Subcutaneous abdominal adipose tissue (tissue), 5 donors: Measurements from ENCODE around the gene TMEM213.

Experiments used
- H3K27ac ChIP-seq: one replicate; pipeline ENCODE4 v1.7.0; 2013; ENCODE audit warnings: low read depth, mild to moderate bottlenecking, inconsistent platforms, low read length, moderate library complexity
- H3K27me3 ChIP-seq, 5 donors: one replicate each; pipeline ENCODE4 v1.7.0; 2013; ENCODE audit warnings: low read length in 5 of 5, inconsistent platforms in 1 of 5; ENCODE audit not compliant: control insufficient read depth in 5 of 5, insufficient read depth in 4 of 5
- H3K36me3 ChIP-seq, 5 donors: one replicate each; pipeline ENCODE4 v1.7.0; 2013; ENCODE audit warnings: low read length in 5 of 5; ENCODE audit not compliant: control insufficient read depth in 5 of 5, insufficient read depth in 5 of 5
- H3K4me1 ChIP-seq, 5 donors: one replicate each; pipeline ENCODE4 v1.7.0; 2013; ENCODE audit warnings: low read length in 5 of 5, mild to moderate bottlenecking in 3 of 5, moderate library complexity in 1 of 5; ENCODE audit not compliant: control insufficient read depth in 5 of 5, insufficient read depth in 5 of 5
- H3K4me3 ChIP-seq, 5 donors: one replicate each; pipeline ENCODE4 v1.7.0; 2013; ENCODE audit warnings: low read length in 5 of 5, low read depth in 1 of 5
- H3K9ac ChIP-seq, 5 donors: one replicate each; pipeline ENCODE4 v1.7.0; 2013; ENCODE audit warnings: low read length in 5 of 5, mild to moderate bottlenecking in 4 of 5, moderate library complexity in 3 of 5
- H3K9me3 ChIP-seq, 5 donors: one replicate each; pipeline ENCODE4 v1.7.0; 2013; ENCODE audit warnings: low read length in 5 of 5; ENCODE audit not compliant: control insufficient read depth in 5 of 5
- donor health status: healthy.
- donor health status: healthy.
- donor health status: healthy.
- donor health status: healthy.
- donor health status: healthy.

Gene TMEM213

GRCh38 chr7:138813945-138814344 is 16.2 kb downstream of the TMEM213 start:
- no peaks in the 10 kb centered on the region for H3K27me3 ChIP-seq
- no peak overlapping the region for H3K9ac ChIP-seq
- no peak overlapping the region for H3K4me3 ChIP-seq
- no peaks in the 10 kb centered on the region for H3K4me1 ChIP-seq
- no peaks in the 10 kb centered on the region for H3K36me3 ChIP-seq
- H3K9me3 ChIP-seq, result peaks cover 0 to 2% (median 0%) of the 10 kb centered on the region in 5 donors
- H3K27ac ChIP-seq, result no peak overlapping the region

- peaks cover 0 to 2% (median 0%) of the 10 kb centered on the region in 5 donors for H3K9me3 ChIP-seq
- no peaks in the 10 kb centered on the region for H3K27me3 ChIP-seq
- H3K9ac ChIP-seq, result no peak overlapping the region
- no peak overlapping the region for H3K4me3 ChIP-seq
- no peaks in the 10 kb centered on the region for H3K4me1 ChIP-seq
- no peak overlapping the region for H3K27ac ChIP-seq
- H3K36me3 ChIP-seq, result no peaks in the 10 kb centered on the region
These were observed 17.1 kb downstream of the TMEM213 start for GRCh38 chr7:138814816-138815332.

GRCh38 chr7:138816650-138817049 is 18.9 kb downstream of the TMEM213 start:
- no peak overlapping the region for H3K4me3 ChIP-seq
- no peaks in the 10 kb centered on the region for H3K27me3 ChIP-seq
- peaks cover 0 to 2% (median 0%) of the 10 kb centered on the region in 5 donors for H3K9me3 ChIP-seq
- H3K4me1 ChIP-seq, result no peaks in the 10 kb centered on the region
- H3K27ac ChIP-seq, result no peak overlapping the region
- H3K9ac ChIP-seq, result no peak overlapping the region
- no peaks in the 10 kb centered on the region for H3K36me3 ChIP-seq

GRCh38 chr7:138819625-138820024 is 21.8 kb downstream of the TMEM213 start:
- Histone ChIP-seq H3K9me3 (peaks cover 0 to 2% (median 0%) of the 10 kb centered on the region in 5 donors), H3K27me3 (no peaks in the 10 kb centered on the region), H3K36me3 (no peaks in the 10 kb centered on the region), H3K4me1 (no peaks in the 10 kb centered on the region), H3K27ac (no peak overlapping the region), H3K9ac (no peak overlapping the region), H3K4me3 (no peak overlapping the region)

GRCh38 chr7:138821912-138822311 is 24.1 kb downstream of the TMEM213 start:
- peaks cover 0 to 2% (median 0%) of the 10 kb centered on the region in 5 donors for H3K9me3 ChIP-seq
- no peak overlapping the region for H3K4me3 ChIP-seq
- no peaks in the 10 kb centered on the region for H3K36me3 ChIP-seq
- H3K27me3 ChIP-seq, result no peaks in the 10 kb centered on the region
- H3K27ac ChIP-seq, result no peak overlapping the region
- no peak overlapping the region for H3K9ac ChIP-seq
- no peaks in the 10 kb centered on the region for H3K4me1 ChIP-seq

GRCh38 chr7:138822867-138823535 is 25.2 kb downstream of the TMEM213 start:
- Histone ChIP-seq H3K36me3 (no peaks in the 10 kb centered on the region), H3K4me1 (no peaks in the 10 kb centered on the region), H3K4me3 (no peak overlapping the region), H3K9me3 (peaks cover 0 to 2% (median 0%) of the 10 kb centered on the region in 5 donors), H3K27ac (no peak overlapping the region), H3K27me3 (no peaks in the 10 kb centered on the region), H3K9ac (no peak overlapping the region)

- Histone ChIP-seq H3K9ac (no peak overlapping the region), H3K27me3 (no peaks in the 10 kb centered on the region), H3K4me1 (no peaks in the 10 kb centered on the region), H3K4me3 (no peak overlapping the region), H3K36me3 (no peaks in the 10 kb centered on the region), H3K9me3 (no peaks in the 10 kb centered on the region), H3K27ac (no peak overlapping the region)
These were observed 27.4 kb downstream of the TMEM213 start for GRCh38 chr7:138825049-138825721.

GRCh38 chr7:138828302-138828701 is 30.5 kb downstream of the TMEM213 start:
- no peak overlapping the region for H3K9ac ChIP-seq
- no peaks in the 10 kb centered on the region for H3K9me3 ChIP-seq
- H3K36me3 ChIP-seq, result no peaks in the 10 kb centered on the region
- H3K27me3 ChIP-seq, result no peaks in the 10 kb centered on the region
- no peak overlapping the region for H3K27ac ChIP-seq
- H3K4me3 ChIP-seq, result no peak overlapping the region
- H3K4me1 ChIP-seq, result no peaks in the 10 kb centered on the region

- no peak overlapping the region for H3K9ac ChIP-seq
- no peak overlapping the region for H3K4me3 ChIP-seq
- no peaks in the 10 kb centered on the region for H3K27me3 ChIP-seq
- no peaks in the 10 kb centered on the region for H3K36me3 ChIP-seq
- no peaks in the 10 kb centered on the region for H3K4me1 ChIP-seq
- no peak overlapping the region for H3K27ac ChIP-seq
- no peaks in the 10 kb centered on the region for H3K9me3 ChIP-seq
These were observed 31.5 kb downstream of the TMEM213 start for GRCh38 chr7:138829335-138829734.

GRCh38 chr7:138832966-138833365 is 35.2 kb downstream of the TMEM213 start:
- H3K9ac ChIP-seq, result no peak overlapping the region
- H3K36me3 ChIP-seq, result no peaks in the 10 kb centered on the region
- H3K9me3 ChIP-seq, result no peaks in the 10 kb centered on the region
- H3K27me3 ChIP-seq, result no peaks in the 10 kb centered on the region
- no peak overlapping the region for H3K4me3 ChIP-seq
- H3K27ac ChIP-seq, result no peak overlapping the region
- H3K4me1 ChIP-seq, result peaks cover 0 to 1% (median 0%) of the 10 kb centered on the region in 5 donors
